OCI-LY3 (cell line): ENCODE data around the gene RXRA.

Experiments
- H2AFZ ChIP-seq: fragments of 200-600, 300-600 bp; shearing (Covaris generic); 2 replicates; pipeline ENCODE4 v1.6.0; 2014; ENCODE audit warnings: antibody characterized with exemption, low read depth, low read length
- H3K27ac ChIP-seq: fragments of 200-600, 300-600 bp; sonication (generic); 2 replicates; pipeline ENCODE4 v1.5.1; 2014; ENCODE audit warnings: mild to moderate bottlenecking, low read length, moderate library complexity, mixed read lengths
- H3K27me3 ChIP-seq: fragments of 200-600, 300-600 bp; sonication (generic); 2 replicates; pipeline ENCODE4 v1.6.1; 2014; ENCODE audit warnings: low read depth, low read length, mixed read lengths
- H3K36me3 ChIP-seq: fragments of 200-600, 300-600 bp; sonication (generic); replicated peaks from 2 replicates; pipeline ENCODE3; 2014; ENCODE audit warnings: low read depth, low read length, mixed read lengths
- H3K4me1 ChIP-seq: fragments of 300-600, 200-600 bp; sonication (generic); 2 replicates; pipeline ENCODE4 v1.6.1; 2014; ENCODE audit warnings: low read length, mixed read lengths
- H3K4me2 ChIP-seq: fragments of 200-600, 300-600 bp; sonication (generic); 2 replicates; pipeline ENCODE4 v1.6.1; 2014; ENCODE audit warnings: low read length, mixed read lengths
- H3K4me3 ChIP-seq: fragments of 300-600, 200-600 bp; sonication (generic); 2 replicates; pipeline ENCODE4 v1.5.1; 2014; ENCODE audit warnings: antibody characterized with exemption, mild to moderate bottlenecking, low read length, moderate library complexity
- H3K79me2 ChIP-seq: fragments of 300-600, 200-600 bp; shearing (Covaris generic); 2 replicates; pipeline ENCODE4 v1.6.1; 2014; ENCODE audit warnings: mild to moderate bottlenecking, low read length, mixed read lengths
- H3K9ac ChIP-seq: fragments of 300-600, 200-600 bp; shearing (Covaris generic); 2 replicates; pipeline ENCODE4 v1.6.0; 2014; ENCODE audit warnings: mild to moderate bottlenecking, low read length, moderate library complexity
- H3K9me3 ChIP-seq: fragments of 200-600, 300-600 bp; shearing (Covaris generic); 2 replicates; pipeline ENCODE4 v1.6.1; 2014; ENCODE audit warnings: low read length, mixed read lengths; ENCODE audit not compliant: insufficient read depth
- H4K20me1 ChIP-seq: fragments of 200-600, 300-600 bp; sonication (generic); 2 replicates; pipeline ENCODE4 v1.6.1; 2016; ENCODE audit warnings: low read length, mixed read lengths; ENCODE audit not compliant: insufficient read depth
- CTCF ChIP-seq: fragments of 200-600, 300-600 bp; sonication (generic); IDR thresholded peaks from 2 replicates; pipeline ENCODE4 v1.5.1; 2014; ENCODE audit warnings: antibody characterized with exemption, low read length, low read depth
- EZH2phosphoT487 ChIP-seq: fragments of 200-600 bp; shearing (Covaris generic); IDR thresholded peaks from 2 replicates; pipeline ENCODE4 v1.6.1; 2018; ENCODE audit warnings: antibody characterized with exemption, mixed run types, low read depth

The RXRA gene

GRCh38 chr9:134364391-134365114 lies 38.3 kb downstream of the RXRA start:
- peaks cover 11% of the 10 kb centered on the region for H3K4me1 ChIP-seq
- no peak overlapping the region for H3K27ac ChIP-seq
- TF ChIP-seq EZH2phosphoT487 (no peak), CTCF (peak; percentile 48)
- no peak overlapping the region for H3K9ac ChIP-seq
- peaks cover 11% of the 10 kb centered on the region for H3K79me2 ChIP-seq
- no peaks in the 10 kb centered on the region for H3K27me3 ChIP-seq
- no peak overlapping the region for H3K4me3 ChIP-seq
- H3K4me2 ChIP-seq, result no peak overlapping the region
- no peak overlapping the region for H2AFZ ChIP-seq
- H3K36me3 ChIP-seq, result no peaks in the 10 kb centered on the region
- H4K20me1 ChIP-seq, result peaks cover 82% of the 10 kb centered on the region
- no peaks in the 10 kb centered on the region for H3K9me3 ChIP-seq

GRCh38 chr9:134365115-134365596 lies 38.9 kb downstream of the RXRA start:
- Histone ChIP-seq H3K27me3 (no peaks in the 10 kb centered on the region), H4K20me1 (peaks cover 76% of the 10 kb centered on the region), H3K9me3 (no peaks in the 10 kb centered on the region), H3K79me2 (peaks cover 11% of the 10 kb centered on the region), H2AFZ (no peak overlapping the region), H3K4me2 (no peak overlapping the region), H3K27ac (no peak overlapping the region), H3K9ac (no peak overlapping the region), H3K4me3 (no peak overlapping the region), H3K4me1 (peaks cover 11% of the 10 kb centered on the region), H3K36me3 (no peaks in the 10 kb centered on the region)
- TF ChIP-seq CTCF, result no peak
- no peak for TF ChIP-seq EZH2phosphoT487

- TF ChIP-seq CTCF, result no peak
- no peak for TF ChIP-seq EZH2phosphoT487
- Histone ChIP-seq H3K27ac (no peak overlapping the region), H3K4me2 (peak overlapping the region; percentile 13; the same call in 1 of the 2 replicates), H3K27me3 (no peaks in the 10 kb centered on the region), H3K9ac (no peak overlapping the region), H3K4me3 (no peak overlapping the region), H4K20me1 (peaks cover 76% of the 10 kb centered on the region), H3K36me3 (no peaks in the 10 kb centered on the region), H3K9me3 (no peaks in the 10 kb centered on the region), H3K79me2 (peaks cover 11% of the 10 kb centered on the region), H3K4me1 (peaks cover 11% of the 10 kb centered on the region), H2AFZ (no peak overlapping the region)
Measured at GRCh38 chr9:134365791-134366222, 39.6 kb downstream of the RXRA start.

GRCh38 chr9:134366223-134367031 lies 40.2 kb downstream of the RXRA start:
- Histone ChIP-seq H4K20me1 (peaks cover 76% of the 10 kb centered on the region), H3K4me2 (peak overlapping the region; percentile 25), H3K9me3 (no peaks in the 10 kb centered on the region), H3K79me2 (peaks cover 11% of the 10 kb centered on the region), H3K4me3 (no peak overlapping the region), H2AFZ (no peak overlapping the region), H3K27me3 (no peaks in the 10 kb centered on the region), H3K27ac (no peak overlapping the region), H3K36me3 (no peaks in the 10 kb centered on the region), H3K4me1 (peaks cover 11% of the 10 kb centered on the region), H3K9ac (no peak overlapping the region)
- no peak for TF ChIP-seq CTCF
- TF ChIP-seq EZH2phosphoT487, result no peak
